CD4-positive, alpha-beta memory T cell (primary cell): Measurements from ENCODE around the gene AMFR. TPM values are rescaled to one million over a fixed set of nuclear protein-coding genes. Genes with fewer than 3 reads are reported as not detected.

Source experiments
- polyA plus RNA-seq, 2 donors: library from polyadenylated mRNA; unstranded; fragments of 300-500 nt; fragmentation: Illumina TruSeq; gene quantifications; one replicate each; pipeline ENCODE4 v1.2.3, GENCODE V29; 2021
- total RNA-seq, 2 experiments: library from RNA; stranded (reverse); gene quantifications; one replicate each; pipeline ENCODE4 v1.2.3, GENCODE V29; 2021

AMFR gene
- total and polyA plus RNA-seq, 4 experiments from 2014 or later, result 45.7 to 67.6 (median 60.4) TPM

Other genes starting within 250 kb of the AMFR start
- 10 to 100 TPM; 10.5 to 10.8 TPM for gene GNAO1, start 234.1 kb downstream of the AMFR start, total RNA-seq
- 1 to 10 TPM in 1 of 2 donors, not detected in 1; 1.5 TPM for gene GNAO1, start 234.1 kb downstream of the AMFR start, polyA plus RNA-seq
- 100 to 1,000 TPM; 109 to 110 TPM for gene NUDT21, start 25.8 kb upstream of the AMFR start, total RNA-seq
- gene NUDT21, start 25.8 kb upstream of the AMFR start, polyA plus RNA-seq, result 10 to 100 TPM; 78.3 to 98.4 TPM
- gene OGFOD1, start 26.0 kb upstream of the AMFR start, total RNA-seq, result 10 to 100 TPM; 42.7 to 47.2 TPM
- gene OGFOD1, start 26.0 kb upstream of the AMFR start, polyA plus RNA-seq, result 100 to 1,000 TPM; 115 to 151 TPM
- gene BBS2, start 94.5 kb upstream of the AMFR start, total RNA-seq, result 10 to 100 TPM; 95.8 to 96.0 TPM
- 10 to 100 TPM; 36.6 to 39.2 TPM for gene BBS2, start 94.5 kb upstream of the AMFR start, polyA plus RNA-seq
- gene MT4, start 139.5 kb upstream of the AMFR start, total RNA-seq, result not detected
- not detected for gene MT4, start 139.5 kb upstream of the AMFR start, polyA plus RNA-seq
- not detected for gene MT3, start 164.0 kb upstream of the AMFR start, total RNA-seq
- gene MT3, start 164.0 kb upstream of the AMFR start, polyA plus RNA-seq, result 1 to 10 TPM in 1 of 2 donors, not detected in 1; 1.1 TPM
- gene MT2A, start 183.0 kb upstream of the AMFR start, total RNA-seq, result 10 to 100 TPM; 15.8 to 17.7 TPM
- 100 to 1,000 TPM in 1 of 2 donors, 10 to 100 TPM in 1; 87.5 to 226 TPM for gene MT2A, start 183.0 kb upstream of the AMFR start, polyA plus RNA-seq
- gene MT1E, start 200.2 kb upstream of the AMFR start, total RNA-seq, result not detected
- 10 to 100 TPM in 1 of 2 donors, 1 to 10 TPM in 1; 6.8 to 16.0 TPM for gene MT1E, start 200.2 kb upstream of the AMFR start, polyA plus RNA-seq
- not detected for gene MT1M, start 207.1 kb upstream of the AMFR start, total RNA-seq
- not detected for gene MT1M, start 207.1 kb upstream of the AMFR start, polyA plus RNA-seq
- gene MT1A, start 213.1 kb upstream of the AMFR start, total RNA-seq, result not detected
- not detected for gene MT1A, start 213.1 kb upstream of the AMFR start, polyA plus RNA-seq
- gene MT1B, start 226.3 kb upstream of the AMFR start, total RNA-seq, result not detected
- gene MT1B, start 226.3 kb upstream of the AMFR start, polyA plus RNA-seq, result not detected
- 10 to 100 TPM in 1 of 2 experiments, 1 to 10 TPM in 1; 8.3 to 12.9 TPM for gene MT1F, start 232.4 kb upstream of the AMFR start, total RNA-seq
- 10 to 100 TPM; 12.0 to 28.9 TPM for gene MT1F, start 232.4 kb upstream of the AMFR start, polyA plus RNA-seq
- gene MT1G, start 242.5 kb upstream of the AMFR start, total RNA-seq, result not detected
- 1 to 10 TPM in 1 of 2 donors, not detected in 1; 1.3 TPM for gene MT1G, start 242.5 kb upstream of the AMFR start, polyA plus RNA-seq
- under 1 TPM in 1 of 2 experiments, not detected in 1; 0.78 TPM for gene MT1H, start 244.3 kb upstream of the AMFR start, total RNA-seq
- gene MT1H, start 244.3 kb upstream of the AMFR start, polyA plus RNA-seq, result not detected